Measurements from ENCODE around the gene GLS. TPM values are rescaled to one million over a fixed set of nuclear protein-coding genes. Genes with fewer than 3 reads are reported as not detected.

Gene GLS
- total and polyA plus RNA-seq, 2 donors (not counting 1 experiment from before 2014, with no cell fraction given) = 123 to 192 TPM

DNA sequence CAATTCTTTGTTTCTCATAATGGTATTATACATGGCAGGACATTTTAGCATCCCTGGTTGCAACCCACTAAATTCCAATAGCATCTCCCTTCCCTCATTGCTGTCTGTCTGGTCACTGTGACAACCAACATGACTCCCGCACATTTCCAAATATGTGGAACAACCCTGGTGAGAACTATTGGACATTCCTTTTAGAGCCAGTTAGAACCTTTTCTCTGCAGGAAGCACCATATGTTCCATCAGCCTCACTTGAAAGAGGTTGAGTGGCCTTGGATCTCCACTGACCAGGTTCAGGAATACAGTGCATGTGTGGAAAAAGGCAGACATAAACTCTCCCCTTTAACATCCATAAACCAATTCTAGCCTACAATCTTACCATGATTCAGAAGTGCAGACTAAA lies 25.9 kb upstream of the GLS start:
- DNase-seq (ENCODE audit: low read depth in 2 of 2) = no peak
- Histone ChIP-seq H3K4me2 (ENCODE audit: extremely low read depth, insufficient read depth, low read length) (no peak overlapping the region), H3K9ac (ENCODE audit: insufficient read depth, low read length) (no peak overlapping the region), H3K4me3 (replicated peaks in 1 of 4; ENCODE audit: control extremely low read depth in 1 of 4, insufficient read depth in 1 of 4, low read depth in 3 of 4, low read length in 4 of 4) (no peak overlapping the region), H3K27ac (ENCODE audit: insufficient read depth, low read length) (no peak overlapping the region), H4K20me1 (ENCODE audit: control insufficient read depth, extremely low read depth, insufficient read depth, low read length) (no peaks in the 10 kb centered on the region), H2AFZ (ENCODE audit: low read length) (no peak overlapping the region), H3K27me3 (ENCODE audit: control insufficient read depth, insufficient read depth, low read length) (no peaks in the 10 kb centered on the region), H3K9me3 (ENCODE audit: control insufficient read depth, insufficient read depth, low read depth, low read length) (no peaks in the 10 kb centered on the region), H3K79me2 (ENCODE audit: control insufficient read depth, insufficient read depth, low read length) (no peaks in the 10 kb centered on the region), H3K4me1 (ENCODE audit: control insufficient read depth, extremely low read depth, insufficient read depth, low read length) (peaks cover 18% of the 10 kb centered on the region), H3K36me3 (ENCODE audit: control insufficient read depth, insufficient read depth, low read length) (no peaks in the 10 kb centered on the region)
- TF ChIP-seq, protein P1, sequence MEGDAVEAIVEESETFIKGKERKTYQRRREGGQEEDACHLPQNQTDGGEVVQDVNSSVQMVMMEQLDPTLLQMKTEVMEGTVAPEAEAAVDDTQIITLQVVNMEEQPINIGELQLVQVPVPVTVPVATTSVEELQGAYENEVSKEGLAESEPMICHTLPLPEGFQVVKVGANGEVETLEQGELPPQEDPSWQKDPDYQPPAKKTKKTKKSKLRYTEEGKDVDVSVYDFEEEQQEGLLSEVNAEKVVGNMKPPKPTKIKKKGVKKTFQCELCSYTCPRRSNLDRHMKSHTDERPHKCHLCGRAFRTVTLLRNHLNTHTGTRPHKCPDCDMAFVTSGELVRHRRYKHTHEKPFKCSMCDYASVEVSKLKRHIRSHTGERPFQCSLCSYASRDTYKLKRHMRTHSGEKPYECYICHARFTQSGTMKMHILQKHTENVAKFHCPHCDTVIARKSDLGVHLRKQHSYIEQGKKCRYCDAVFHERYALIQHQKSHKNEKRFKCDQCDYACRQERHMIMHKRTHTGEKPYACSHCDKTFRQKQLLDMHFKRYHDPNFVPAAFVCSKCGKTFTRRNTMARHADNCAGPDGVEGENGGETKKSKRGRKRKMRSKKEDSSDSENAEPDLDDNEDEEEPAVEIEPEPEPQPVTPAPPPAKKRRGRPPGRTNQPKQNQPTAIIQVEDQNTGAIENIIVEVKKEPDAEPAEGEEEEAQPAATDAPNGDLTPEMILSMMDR (conservative IDR thresholded peaks at IDR 0.05 in 1 of 2, IDR thresholded peaks at IDR 0.05 in 1 of 2; ENCODE audit: low read depth in 1 of 2, low read length in 2 of 2) = no peak
- no peak for TF ChIP-seq EZH2 (IDR thresholded peaks at IDR 0.05; ENCODE audit: low read length, missing control alignments)

DNA sequence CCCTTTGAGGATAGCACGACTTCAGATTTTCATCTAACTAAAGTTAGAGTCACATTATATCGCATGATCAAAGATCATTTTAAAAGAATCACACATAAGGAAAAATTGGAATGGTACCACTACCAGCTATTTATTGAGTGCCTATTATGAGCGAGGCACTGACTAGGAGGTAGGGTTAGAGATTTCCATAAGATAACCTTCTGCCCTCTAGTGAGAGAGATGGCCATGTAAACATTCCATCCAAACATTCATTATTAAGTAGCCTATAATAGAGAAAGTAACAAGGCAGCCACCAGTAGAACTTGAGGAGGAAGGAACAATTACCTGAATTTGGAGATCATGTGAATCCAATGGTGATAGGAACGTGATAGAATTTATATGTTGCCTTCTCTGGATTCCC lies 25.4 kb upstream of the GLS start:
- Histone ChIP-seq H3K27ac (ENCODE audit: insufficient read depth, low read length) (no peak overlapping the region), H3K4me2 (ENCODE audit: extremely low read depth, insufficient read depth, low read length) (no peak overlapping the region), H3K4me1 (ENCODE audit: control insufficient read depth, extremely low read depth, insufficient read depth, low read length) (peaks cover 19% of the 10 kb centered on the region), H3K36me3 (ENCODE audit: control insufficient read depth, insufficient read depth, low read length) (no peaks in the 10 kb centered on the region), H3K9ac (ENCODE audit: insufficient read depth, low read length) (no peak overlapping the region), H2AFZ (ENCODE audit: low read length) (no peak overlapping the region), H3K79me2 (ENCODE audit: control insufficient read depth, insufficient read depth, low read length) (no peaks in the 10 kb centered on the region), H3K27me3 (ENCODE audit: control insufficient read depth, insufficient read depth, low read length) (no peaks in the 10 kb centered on the region), H3K9me3 (ENCODE audit: control insufficient read depth, insufficient read depth, low read depth, low read length) (no peaks in the 10 kb centered on the region), H4K20me1 (ENCODE audit: control insufficient read depth, extremely low read depth, insufficient read depth, low read length) (no peaks in the 10 kb centered on the region), H3K4me3 (replicated peaks in 1 of 4; ENCODE audit: control extremely low read depth in 1 of 4, insufficient read depth in 1 of 4, low read depth in 3 of 4, low read length in 4 of 4) (no peak overlapping the region)
- TF ChIP-seq EZH2 (IDR thresholded peaks at IDR 0.05; ENCODE audit: low read length, missing control alignments) = no peak
- TF ChIP-seq, protein P1 (conservative IDR thresholded peaks at IDR 0.05 in 1 of 2, IDR thresholded peaks at IDR 0.05 in 1 of 2; ENCODE audit: low read depth in 1 of 2, low read length in 2 of 2) = no peak
- DNase-seq (ENCODE audit: low read depth in 2 of 2) = no peak

DNA sequence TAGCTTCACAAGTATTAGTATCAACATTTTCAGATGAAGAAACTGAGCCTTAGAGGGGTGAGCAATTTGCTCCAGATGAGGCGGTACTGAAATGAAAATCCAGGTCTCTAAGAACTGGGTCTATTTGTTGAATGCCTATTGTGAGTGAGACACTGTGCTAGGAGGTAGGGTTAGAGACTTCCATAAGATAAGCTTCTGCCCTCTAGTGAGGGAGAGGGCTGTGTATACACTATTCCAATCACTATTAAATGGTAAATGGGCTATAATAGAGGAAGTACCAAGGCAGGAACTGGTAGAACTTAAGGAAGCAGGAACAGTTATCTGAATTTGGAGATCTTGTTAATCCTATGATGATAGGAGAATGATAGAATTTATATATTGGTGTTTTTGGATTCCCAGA lies 23.6 kb upstream of the GLS start:
- Histone ChIP-seq H3K4me1 (ENCODE audit: control insufficient read depth, extremely low read depth, insufficient read depth, low read length) (peaks cover 23% of the 10 kb centered on the region), H3K4me3 (replicated peaks in 1 of 4; ENCODE audit: control extremely low read depth in 1 of 4, insufficient read depth in 1 of 4, low read depth in 3 of 4, low read length in 4 of 4) (no peak overlapping the region), H3K9ac (ENCODE audit: insufficient read depth, low read length) (no peak overlapping the region), H2AFZ (ENCODE audit: low read length) (no peak overlapping the region), H3K36me3 (ENCODE audit: control insufficient read depth, insufficient read depth, low read length) (no peaks in the 10 kb centered on the region), H3K27me3 (ENCODE audit: control insufficient read depth, insufficient read depth, low read length) (no peaks in the 10 kb centered on the region), H3K27ac (ENCODE audit: insufficient read depth, low read length) (no peak overlapping the region), H3K9me3 (ENCODE audit: control insufficient read depth, insufficient read depth, low read depth, low read length) (no peaks in the 10 kb centered on the region), H3K79me2 (ENCODE audit: control insufficient read depth, insufficient read depth, low read length) (no peaks in the 10 kb centered on the region), H3K4me2 (ENCODE audit: extremely low read depth, insufficient read depth, low read length) (no peak overlapping the region), H4K20me1 (ENCODE audit: control insufficient read depth, extremely low read depth, insufficient read depth, low read length) (no peaks in the 10 kb centered on the region)
- no peak for DNase-seq (ENCODE audit: low read depth in 2 of 2)
- no peak for TF ChIP-seq EZH2 (IDR thresholded peaks at IDR 0.05; ENCODE audit: low read length, missing control alignments)
- TF ChIP-seq, protein P1 (conservative IDR thresholded peaks at IDR 0.05 in 1 of 2, IDR thresholded peaks at IDR 0.05 in 1 of 2; ENCODE audit: low read depth in 1 of 2, low read length in 2 of 2) = no peak
